Measurements from ENCODE around the gene VTI1A. TPM values are rescaled to one million over a fixed set of nuclear protein-coding genes. Genes with fewer than 3 reads are reported as not detected.

VTI1A gene
- total and polyA plus RNA-seq, 7 donors: 10.8 to 80.3 (median 36.8) TPM

GRCh38 chr10:112624546-112625048 lies 177.6 kb downstream of the VTI1A start:
- Histone ChIP-seq H3K4me3 (no peak overlapping the region), H3K36me3 (no peaks in the 10 kb centered on the region), H3K27ac (no peak overlapping the region), H3K4me1 (peaks cover 0 to 22% (median 9%) of the 10 kb centered on the region in 4 donors), H3K9me3 (no peaks in the 10 kb centered on the region), H3K27me3 (no peaks in the 10 kb centered on the region)
- TF ChIP-seq CTCF (IDR thresholded peaks at IDR 0.05) (no peak), POLR2A (IDR thresholded peaks at IDR 0.05) (no peak), EP300 (IDR thresholded peaks at IDR 0.05) (no peak), POLR2AphosphoS5 (IDR thresholded peaks at IDR 0.05) (no peak)
- WGBS, 2 donors: 89% methylated on average over 7 of the region's 7 CpGs
- intact Hi-C loops (cut with DNase I): no loop called here
- DNase-seq: no peak

- Histone ChIP-seq H3K27ac (no peak overlapping the region), H3K27me3 (no peaks in the 10 kb centered on the region), H3K36me3 (no peaks in the 10 kb centered on the region), H3K9me3 (no peaks in the 10 kb centered on the region), H3K4me3 (no peak overlapping the region), H3K4me1 (peaks cover 0 to 13% (median under 1%) of the 10 kb centered on the region in 4 donors)
- intact Hi-C loops (cut with DNase I): no loop called here
- WGBS, 2 donors: 89 to 91% methylated on average over 5 of the region's 5 CpGs
- no peak for DNase-seq
- TF ChIP-seq POLR2AphosphoS5 (IDR thresholded peaks at IDR 0.05) (no peak), POLR2A (IDR thresholded peaks at IDR 0.05) (no peak)
Observed at GRCh38 chr10:112628951-112629609, 182.1 kb downstream of the VTI1A start.

GRCh38 chr10:112631501-112632400 lies 184.7 kb downstream of the VTI1A start:
- WGBS, 2 donors: 58 to 81% methylated on average over 8 of the region's 8 CpGs
- H3K36me3 ChIP-seq: no peaks in the 10 kb centered on the region
- DNase-seq: no peak
- peaks cover 0 to 16% (median 0%) of the 10 kb centered on the region in 4 donors for H3K4me1 ChIP-seq
- no peaks in the 10 kb centered on the region for H3K27me3 ChIP-seq
- no peak overlapping the region for H3K27ac ChIP-seq
- H3K9me3 ChIP-seq: no peaks in the 10 kb centered on the region
- no peak overlapping the region for H3K4me3 ChIP-seq
- intact Hi-C loops (cut with DNase I): no loop called here
- TF ChIP-seq POLR2A (IDR thresholded peaks at IDR 0.05) (no peak), CTCF (IDR thresholded peaks at IDR 0.05) (no peak), POLR2AphosphoS5 (IDR thresholded peaks at IDR 0.05) (no peak), EP300 (IDR thresholded peaks at IDR 0.05) (no peak)

GRCh38 chr10:112634096-112634830 lies 187.2 kb downstream of the VTI1A start:
- Histone ChIP-seq H3K4me1 (peaks cover 0 to 16% (median 0%) of the 10 kb centered on the region in 4 donors), H3K9me3 (no peaks in the 10 kb centered on the region), H3K27ac (no peak overlapping the region), H3K27me3 (no peaks in the 10 kb centered on the region), H3K4me3 (no peak overlapping the region), H3K36me3 (no peaks in the 10 kb centered on the region)
- intact Hi-C loops (cut with DNase I): no loop called here
- 72 to 74% methylated on average over 5 of the region's 5 CpGs for WGBS, 2 donors
- no peak for DNase-seq
- TF ChIP-seq CTCF (IDR thresholded peaks at IDR 0.05): no peak

GRCh38 chr10:112637901-112638300 lies 190.9 kb downstream of the VTI1A start:
- TF ChIP-seq POLR2A (IDR thresholded peaks at IDR 0.05) (no peak), EP300 (IDR thresholded peaks at IDR 0.05) (no peak), POLR2AphosphoS5 (IDR thresholded peaks at IDR 0.05) (no peak), CTCF (IDR thresholded peaks at IDR 0.05) (no peak)
- H3K27ac ChIP-seq: no peak overlapping the region
- H3K9me3 ChIP-seq: no peaks in the 10 kb centered on the region
- intact Hi-C loops (cut with DNase I): no loop called here
- H3K4me3 ChIP-seq: no peak overlapping the region
- H3K4me1 ChIP-seq: peaks cover 0 to 16% (median 0%) of the 10 kb centered on the region in 4 donors
- no peak for DNase-seq
- 76 to 77% methylated on average over 3 of the region's 3 CpGs for WGBS, 2 donors
- H3K36me3 ChIP-seq: no peaks in the 10 kb centered on the region
- no peaks in the 10 kb centered on the region for H3K27me3 ChIP-seq

Data from sigmoid colon (tissue), 7 donors.